Central memory CD4-positive, alpha-beta T cell (primary cell): ENCODE results near the gene RNF212B.
"Not testable (repeated sequence)": the region's sequence is repeated elsewhere in the genome, so short reads cannot be mapped to it uniquely, and the experiment has no call there.

Experiments
- DNase-seq: peaks from one replicate; pipeline ENCODE4 v3.0.0; 2022
- total RNA-seq, 3 experiments: gene quantifications; one replicate each; lab custom pipeline; 2026; lab: John Stamatoyannopoulos, UW

The RNF212B gene, protein sequence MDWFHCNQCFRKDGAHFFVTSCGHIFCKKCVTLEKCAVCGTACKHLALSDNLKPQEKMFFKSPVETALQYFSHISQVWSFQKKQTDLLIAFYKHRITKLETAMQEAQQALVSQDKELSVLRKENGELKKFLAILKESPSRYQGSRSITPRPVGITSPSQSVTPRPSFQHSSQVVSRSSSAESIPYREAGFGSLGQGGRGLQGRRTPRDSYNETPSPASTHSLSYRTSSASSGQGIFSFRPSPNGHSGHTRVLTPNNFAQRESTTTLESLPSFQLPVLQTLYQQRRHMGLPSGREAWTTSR
- total RNA-seq, result 0 to 0.39 (median 0.05) reads per million in 3 experiments

DNA sequence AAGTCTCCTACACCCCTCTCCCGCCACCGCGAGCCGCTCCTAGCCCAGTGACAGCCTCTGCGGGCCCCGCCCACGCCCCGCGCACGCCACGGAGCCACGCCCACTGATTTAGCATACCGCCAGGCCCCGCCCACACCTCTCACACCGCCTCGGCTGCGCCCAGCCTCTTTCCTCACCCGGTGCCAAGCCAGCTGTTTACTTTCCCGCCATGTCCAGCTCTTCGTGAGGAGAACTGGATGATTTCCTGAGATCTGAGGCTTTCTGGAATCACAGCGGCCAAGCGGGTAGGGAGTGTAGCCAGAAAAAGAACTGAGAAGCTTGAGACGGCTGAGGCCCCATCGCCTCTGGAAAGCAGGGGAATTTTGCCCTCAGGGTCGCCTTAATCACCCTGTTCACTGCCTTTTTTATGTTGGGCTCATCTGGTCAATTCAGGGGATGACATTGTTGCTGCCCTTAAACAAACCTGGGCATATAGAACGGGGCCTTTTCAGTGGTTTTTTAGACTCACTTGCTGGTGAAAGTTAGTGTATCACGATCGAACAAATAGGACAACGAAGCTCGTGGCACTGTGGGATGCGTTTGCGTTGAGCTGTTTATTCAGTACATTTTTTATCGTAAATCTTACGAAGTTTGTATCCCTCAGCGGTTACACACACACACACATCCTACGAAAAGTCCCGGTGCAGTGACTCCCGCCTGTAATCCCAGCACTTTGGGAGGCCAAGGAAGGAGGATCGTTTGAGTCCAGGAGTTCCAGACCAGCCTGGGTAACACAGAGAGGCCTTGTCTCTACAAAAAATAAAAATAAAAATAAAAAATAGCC, at the start of gene RNF212B:
TSS of gene RNF212B (plus strand) at position 165 of the 823 bp plus-strand sequence. CDS start 2,410 bp downstream, outside the sequence.
- DNase-seq, result peak; percentile 55

DNA sequence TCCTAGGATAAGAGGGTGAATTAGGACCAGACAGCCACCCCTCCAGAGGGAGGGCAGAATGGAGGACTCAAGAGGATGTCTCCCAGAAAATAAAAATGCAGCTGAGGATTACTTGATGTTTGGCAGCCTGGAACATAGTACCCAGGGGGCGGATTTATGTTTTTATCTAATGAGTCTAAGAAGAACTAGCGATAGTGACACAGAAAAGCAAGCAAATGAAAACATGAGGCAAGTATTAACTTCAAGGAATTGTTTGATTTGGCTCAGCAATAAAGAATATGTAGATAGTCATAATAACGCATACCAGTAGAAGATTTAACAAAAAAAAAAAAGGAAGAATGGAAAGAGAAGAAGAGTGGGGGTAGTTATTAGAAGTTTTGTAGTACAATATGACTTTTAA, 44.3 kb upstream of the RNF212B start:
- DNase-seq, result no peak

DNA sequence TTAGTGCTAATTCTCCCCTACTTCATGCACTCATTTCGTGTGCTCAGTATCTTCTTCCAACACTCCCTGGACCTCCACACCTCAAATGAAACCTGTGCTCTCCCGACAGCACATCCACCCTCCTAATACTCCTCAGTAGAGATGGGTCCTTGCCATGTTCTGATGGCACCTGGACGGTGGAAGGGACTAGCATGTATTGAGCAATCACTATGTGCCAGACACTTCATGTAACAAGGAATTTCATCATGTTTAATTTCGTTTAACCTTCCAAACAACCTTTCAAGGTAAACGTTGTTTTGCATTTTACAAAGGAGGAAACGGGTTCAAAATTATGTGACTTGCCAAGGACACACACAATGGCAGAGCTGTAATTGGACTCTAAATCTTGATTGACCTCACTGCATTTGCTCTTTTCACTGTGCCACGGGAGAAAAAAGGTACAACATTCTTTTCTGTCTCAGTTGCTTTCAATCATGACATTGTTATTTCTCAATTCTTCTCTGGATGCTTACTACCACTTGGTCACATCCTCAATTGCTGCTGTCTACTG, 42.1 kb upstream of the RNF212B start:
- no peak for DNase-seq

GRCh38 chr14:23196487-23196886, 41.2 kb upstream of the RNF212B start:
- DNase-seq, result not testable (repeated sequence)

- DNase-seq, result not testable (repeated sequence)
These were observed 38.6 kb upstream of the RNF212B start for GRCh38 chr14:23199141-23199540.

GRCh38 chr14:23202001-23202400, 35.7 kb upstream of the RNF212B start:
- DNase-seq, result no peak

DNA sequence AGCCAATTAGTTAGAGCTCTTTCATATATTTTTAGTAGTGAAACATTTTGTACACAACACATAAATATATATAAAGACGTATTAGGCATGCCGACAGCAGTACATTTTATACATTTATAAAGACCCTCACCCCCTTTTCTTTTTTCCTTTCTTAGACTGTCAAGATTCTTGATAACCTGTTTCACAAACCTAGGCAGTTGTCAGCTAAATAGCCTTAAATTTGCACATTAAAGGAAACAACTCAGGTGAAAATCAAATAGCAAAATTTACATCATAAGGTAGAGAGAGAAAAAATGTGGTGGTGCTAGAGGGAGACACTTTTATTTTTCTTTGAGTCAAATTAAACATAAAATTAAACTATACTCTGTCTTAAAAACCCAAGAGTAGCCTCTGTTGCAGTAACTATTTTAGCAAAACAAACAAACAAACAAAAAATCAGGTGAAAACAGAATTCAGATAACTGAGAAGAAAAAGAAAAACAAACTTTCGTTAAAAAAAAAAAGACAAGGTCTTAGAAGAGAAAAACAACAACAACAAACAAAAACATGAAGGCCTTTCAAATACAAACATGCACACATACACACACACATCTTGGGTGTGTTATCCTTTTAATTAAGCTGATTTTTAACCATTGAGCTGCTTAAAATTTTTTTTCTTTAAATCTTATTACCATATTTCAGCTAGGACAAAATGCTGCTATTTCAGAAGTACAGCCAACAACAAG, 31.2 kb upstream of the RNF212B start:
- no peak for DNase-seq

DNA sequence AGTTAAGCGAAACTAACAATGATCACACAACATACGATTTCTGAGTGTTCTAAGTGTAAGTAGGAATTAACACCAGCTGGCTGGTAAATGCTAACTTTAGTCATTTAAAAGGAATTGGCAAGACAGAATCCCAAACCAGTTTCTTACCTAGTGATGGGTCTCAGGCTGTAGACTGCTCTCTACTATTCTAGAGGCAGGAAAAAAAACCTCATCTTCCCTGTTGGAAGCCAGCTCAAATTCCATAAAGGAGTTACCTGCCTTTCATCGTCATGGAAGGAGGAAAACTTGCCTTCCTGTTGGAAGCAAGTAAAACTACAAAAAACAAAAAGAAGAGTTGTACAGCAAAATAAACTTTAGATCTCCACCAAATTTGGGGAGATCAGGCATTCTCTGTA, 30.6 kb upstream of the RNF212B start:
- no peak for DNase-seq

DNA sequence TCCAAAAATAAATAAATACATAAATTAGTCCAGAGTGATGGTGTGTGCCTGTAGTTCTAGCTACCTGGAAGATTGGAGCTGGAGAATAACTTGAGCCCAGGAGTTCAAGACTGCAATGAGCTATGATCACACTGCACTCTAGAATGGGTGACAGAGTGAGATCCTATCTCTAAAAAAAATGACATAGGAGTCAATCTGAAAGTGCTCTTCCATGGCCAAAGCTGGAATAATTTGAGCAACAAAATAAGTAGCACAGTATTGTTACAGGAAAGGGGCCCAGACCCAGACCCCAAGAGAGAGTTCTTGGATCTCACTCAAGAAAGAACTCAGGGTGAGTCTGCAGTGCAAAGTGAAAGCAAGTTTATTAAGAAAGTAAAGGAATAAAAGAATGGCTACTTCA, 29.4 kb upstream of the RNF212B start:
- no peak for DNase-seq

DNA sequence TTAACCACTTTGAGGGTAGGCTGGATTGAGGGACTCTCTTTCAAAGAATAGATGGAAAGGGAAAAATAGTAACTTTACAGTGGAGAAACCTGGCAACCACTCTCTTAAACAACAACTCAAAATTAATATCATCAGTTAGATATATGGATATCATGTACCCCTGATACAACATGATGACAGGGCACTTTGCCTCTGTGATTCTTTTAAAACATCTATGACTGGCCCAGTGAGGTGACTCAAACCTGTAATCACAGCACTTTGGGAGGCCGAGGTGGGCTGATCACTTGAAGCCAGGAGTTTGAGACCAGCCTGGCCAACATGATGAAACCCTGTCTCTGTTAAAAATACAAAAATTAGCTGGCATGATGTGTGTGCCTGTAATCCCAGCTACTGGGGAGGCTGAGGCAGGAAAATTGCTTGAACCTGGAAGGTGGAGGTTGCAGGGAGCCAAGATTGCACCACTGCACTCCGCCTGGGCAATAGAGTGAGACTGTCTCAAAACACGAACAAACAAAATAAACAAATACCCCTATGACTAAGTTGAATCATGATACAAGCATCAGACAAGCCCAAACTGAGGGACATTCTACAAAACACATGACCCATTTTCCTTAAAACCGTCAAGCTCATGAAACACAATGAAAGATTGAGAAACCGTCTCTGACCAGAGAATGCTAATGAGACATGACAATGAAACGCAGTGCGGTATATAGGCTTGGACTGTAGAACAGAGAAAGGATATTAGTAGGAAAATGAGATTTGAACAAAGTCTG, 27.9 kb upstream of the RNF212B start:
- DNase-seq, result no peak

GRCh38 chr14:23215421-23215820, 22.3 kb upstream of the RNF212B start:
- DNase-seq, result no peak

DNA sequence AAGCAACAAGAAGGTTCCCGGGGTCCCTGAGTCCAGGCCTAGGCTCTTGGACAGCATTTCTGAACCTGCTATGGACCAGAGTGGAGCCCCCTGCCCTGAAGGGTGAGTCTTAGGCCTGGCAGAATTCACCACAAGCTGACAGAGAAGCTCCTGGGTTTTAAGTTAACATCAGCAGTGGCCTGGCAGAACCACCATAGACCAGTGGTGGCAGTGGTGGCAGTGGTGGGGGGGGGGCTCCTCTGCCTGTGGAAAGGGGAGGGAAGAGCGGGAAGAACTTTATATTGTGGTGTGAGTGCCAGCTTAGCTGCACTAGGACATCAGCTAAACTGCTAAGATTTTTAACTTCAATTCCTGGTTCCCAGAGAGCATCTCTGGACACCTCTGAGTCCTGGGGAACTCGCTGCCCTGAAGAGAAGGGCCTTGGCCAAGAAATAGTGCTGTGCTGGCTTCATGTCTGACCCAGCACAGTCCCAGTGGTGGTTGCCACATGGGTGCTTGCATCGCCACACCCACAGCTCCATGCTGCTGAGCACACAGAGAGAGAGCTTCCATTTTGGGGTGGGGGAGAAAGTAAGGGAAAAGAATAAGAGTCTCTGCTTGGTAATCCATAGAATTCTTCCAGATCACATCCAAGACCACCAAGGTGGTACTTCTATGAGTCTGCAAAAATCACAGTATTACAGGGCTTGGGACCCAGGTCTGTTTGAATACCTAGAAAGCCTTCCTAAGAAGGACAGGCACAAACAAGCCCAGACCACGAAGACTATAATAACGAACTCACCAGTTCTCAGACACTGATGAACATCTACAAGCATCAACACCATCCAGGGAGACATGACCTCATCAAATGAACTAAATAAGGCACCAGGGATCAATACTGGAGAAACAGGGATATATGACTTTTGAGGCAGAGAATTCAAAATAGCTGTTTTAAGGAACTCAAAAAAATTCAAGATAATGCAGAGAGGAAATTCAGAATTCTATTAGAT, 20.4 kb upstream of the RNF212B start:
- DNase-seq, result no peak

DNA sequence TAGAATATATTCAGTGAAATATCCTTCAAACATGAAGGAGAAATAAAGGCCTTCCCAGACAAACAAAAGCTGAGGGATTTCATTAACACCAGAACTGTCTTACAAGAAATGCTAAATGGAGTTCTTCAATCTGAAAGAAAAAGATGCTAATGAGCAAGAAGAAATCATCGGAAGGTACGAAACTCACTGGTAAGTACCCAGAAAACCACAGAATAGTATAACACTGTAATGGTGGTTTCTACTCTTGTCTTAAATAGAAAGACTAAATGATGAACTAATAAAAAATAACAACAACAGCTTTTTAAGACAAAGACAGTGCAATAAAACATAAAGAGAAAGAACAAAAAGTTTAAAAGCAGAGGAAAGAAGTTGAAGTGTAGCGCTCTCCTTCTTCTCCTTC, 18.7 kb upstream of the RNF212B start:
- DNase-seq, result no peak

GRCh38 chr14:23224958-23225357, 12.8 kb upstream of the RNF212B start:
- DNase-seq, result not testable (repeated sequence)

DNA sequence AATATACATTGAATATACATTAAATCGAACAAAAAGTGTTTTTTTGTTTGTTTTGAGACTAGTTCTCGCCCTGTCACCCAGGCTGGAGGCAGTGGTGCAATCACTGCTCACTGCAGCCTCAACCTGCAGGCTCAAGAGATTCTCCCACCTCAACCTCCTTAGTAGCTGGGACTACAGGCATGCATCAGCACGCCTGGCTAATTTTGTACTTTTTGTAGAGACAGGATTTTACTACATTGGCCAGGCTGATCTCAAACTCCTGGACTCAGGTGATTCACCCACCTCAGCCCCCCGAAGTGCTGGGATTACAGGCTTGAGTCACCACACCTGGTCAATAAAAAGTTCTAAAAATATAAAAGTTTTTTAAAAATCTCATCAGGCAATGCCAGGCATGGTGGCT, 10.2 kb upstream of the RNF212B start:
- DNase-seq, result no peak

DNA sequence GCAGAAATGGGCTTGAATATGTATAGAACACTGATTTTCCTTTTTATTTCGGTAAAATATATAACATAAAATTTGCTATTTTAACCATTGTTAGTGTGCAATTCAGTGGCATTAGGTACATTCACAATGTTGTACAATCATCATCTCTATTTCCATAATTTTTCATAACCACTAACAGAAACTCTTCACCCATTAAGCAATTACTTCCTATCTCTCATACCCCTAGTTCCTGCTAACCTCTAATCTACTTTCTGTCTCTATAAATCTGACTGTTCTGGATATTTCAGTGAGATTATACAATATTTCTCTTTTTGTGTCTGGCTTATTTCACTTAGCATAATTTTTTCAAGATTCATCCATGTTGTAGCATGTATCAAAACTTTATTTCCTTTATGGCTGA, 8.9 kb upstream of the RNF212B start:
- no peak for DNase-seq

DNA sequence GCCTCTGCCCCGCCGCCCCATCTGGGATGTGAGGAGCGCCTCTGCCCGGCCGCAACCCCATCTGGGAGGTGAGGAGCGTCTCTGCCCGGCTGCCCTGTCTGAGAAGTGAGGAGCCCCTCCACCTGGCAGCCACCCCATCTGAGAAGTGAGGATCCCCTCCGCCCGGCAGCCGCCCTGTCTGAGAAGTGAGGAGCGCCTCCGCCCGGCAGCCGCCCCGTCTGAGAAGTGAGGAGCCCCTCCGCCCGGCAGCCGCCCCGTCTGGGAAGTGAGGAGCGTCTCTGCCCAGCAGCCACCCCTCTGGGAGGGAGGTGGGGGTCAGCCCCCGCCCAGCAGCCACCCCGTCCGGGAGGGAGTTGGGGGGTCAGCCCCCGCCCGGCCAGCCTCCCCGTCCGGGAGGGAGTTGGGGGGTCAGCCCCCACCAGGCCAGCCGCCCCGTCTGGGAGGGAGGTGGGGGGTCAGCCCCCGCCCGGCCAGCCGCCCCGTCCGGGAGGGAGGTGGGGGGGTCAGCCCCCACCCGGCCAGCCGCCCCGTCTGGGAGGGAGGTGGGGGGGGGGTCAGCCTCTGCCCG, 5.4 kb upstream of the RNF212B start:
- not testable (repeated sequence) for DNase-seq

DNA sequence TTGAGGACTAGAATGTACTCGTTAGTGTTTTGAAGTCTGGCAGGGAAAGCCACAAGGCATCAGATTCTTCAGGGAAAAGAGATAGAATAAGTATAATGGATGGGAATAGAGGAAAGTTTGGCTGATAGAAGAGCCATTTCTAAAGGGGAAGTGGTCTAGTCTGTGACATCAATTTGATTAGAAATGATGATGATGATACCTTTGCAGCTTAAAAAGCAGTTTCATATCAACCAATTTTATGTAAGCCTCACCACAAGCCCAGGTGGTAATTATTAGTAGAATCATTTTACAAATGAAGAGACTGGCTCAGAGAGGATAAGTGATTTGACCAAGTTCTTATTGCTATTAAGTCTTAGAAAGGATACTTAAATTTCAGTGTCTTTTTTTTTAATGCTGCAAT, 2.9 kb downstream of the RNF212B start:
- no peak for DNase-seq

DNA sequence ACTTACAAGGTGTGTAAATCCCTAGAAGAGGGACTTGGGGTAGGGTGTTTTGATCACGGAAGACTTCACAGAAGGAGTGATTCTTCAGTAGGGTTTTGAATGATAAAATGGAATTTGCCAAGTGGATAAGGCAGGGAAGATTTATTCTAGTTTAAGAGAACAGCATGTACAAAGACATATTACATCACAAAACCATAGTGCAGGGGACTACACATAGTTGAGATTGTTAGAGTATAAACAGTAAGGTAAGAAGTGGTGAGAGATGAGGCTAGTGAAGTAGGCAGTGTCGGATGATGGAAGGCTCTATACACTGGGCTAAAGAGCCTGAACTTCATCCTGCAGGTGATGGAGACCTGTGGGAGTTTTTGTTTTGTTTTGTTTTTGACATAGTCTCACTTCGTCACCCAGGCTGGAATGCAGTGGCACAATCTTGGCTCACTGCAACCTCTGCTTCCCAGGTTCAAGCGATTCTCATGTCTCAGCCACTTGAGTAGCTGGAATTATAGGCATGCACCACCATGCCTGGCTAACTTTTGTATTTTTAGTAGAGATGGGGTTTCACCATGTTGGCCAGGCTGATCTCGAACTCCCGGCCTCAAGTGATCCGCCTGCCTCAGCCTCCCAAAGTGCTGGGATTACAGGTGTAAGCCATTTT, 3.5 kb downstream of the RNF212B start:
- not testable (repeated sequence) for DNase-seq

DNA sequence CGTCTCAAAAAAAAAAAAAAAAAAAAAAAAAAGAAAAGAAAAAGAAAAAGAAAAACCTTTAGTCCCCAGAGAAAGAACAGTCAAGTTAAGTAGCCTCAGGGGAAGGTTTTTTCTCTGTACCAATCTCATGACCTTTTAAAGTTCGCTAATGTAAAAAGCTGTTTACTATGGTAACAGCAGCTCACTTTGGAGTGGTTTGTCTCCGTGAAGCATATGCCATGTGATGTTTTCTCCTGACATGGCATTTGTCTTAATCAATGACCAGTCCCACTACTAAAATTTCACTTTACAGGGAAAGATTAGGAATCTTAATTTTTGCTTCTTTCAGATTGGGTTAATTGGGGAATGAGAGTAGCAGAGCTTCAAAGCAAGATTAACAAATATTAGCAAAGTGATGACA, 4.3 kb downstream of the RNF212B start:
- no peak for DNase-seq
